PC-9 (cell line): Measurements from ENCODE around the gene CPOX. TPM values are rescaled to one million over a fixed set of nuclear protein-coding genes. Genes with fewer than 3 reads are reported as not detected.

ENCODE experiments used
- BruUV-seq: library from RNA; stranded (reverse); fragments of 400-500 nt; replicated peaks from 2 replicates; lab custom pipeline; 2021; lab: Mats Ljungman, UMichigan
- CTCF ChIA-PET: fragments of 300-600 bp; sonication (Branson Sonifier 250); formaldehyde crosslinking; loops from one replicate; lab custom pipeline; 2022; ENCODE audit warnings: antibody characterized with exemption; lab: Charles Lee
- POLR2A ChIA-PET: fragments of 300-600 bp; sonication (Branson Sonifier 250); formaldehyde crosslinking; loops from one replicate; lab custom pipeline; 2022; ENCODE audit warnings: antibody characterized with exemption; ENCODE audit not compliant: unreplicated experiment; lab: Charles Lee
- DNase-seq, 2 experiments: peaks; one replicate each; pipeline versions ENCODE4 v3.0.0 to v3.0.0-alpha.2; 2015 to 2022; ENCODE audit warnings: mixed read lengths in 1 of 2
- H2AFZ ChIP-seq: fragments of 200-600 bp; sonication (generic); 2 replicates; pipeline ENCODE4 v1.8.1; 2017; ENCODE audit warnings: antibody characterized with exemption
- H3F3A ChIP-seq: fragments of 200-600 bp; sonication (generic); 2 replicates; pipeline ENCODE4 v1.8.1; 2017; ENCODE audit warnings: antibody characterized with exemption, mild to moderate bottlenecking, low read depth; ENCODE audit not compliant: insufficient read depth
- H3K27ac ChIP-seq: fragments of 200-600 bp; sonication (generic); 2 replicates; pipeline ENCODE4 v1.6.1; 2016; ENCODE audit warnings: mixed run types
- H3K27me3 ChIP-seq: fragments of 200-600 bp; sonication (generic); 2 replicates; pipeline ENCODE4 v1.6.1; 2016; ENCODE audit warnings: low read depth, mixed run types; ENCODE audit not compliant: insufficient read depth
- H3K36me3 ChIP-seq: fragments of 200-600 bp; sonication (generic); 2 replicates; pipeline ENCODE4 v1.6.1; 2016; ENCODE audit warnings: low read depth, mixed run types
- H3K4me1 ChIP-seq: fragments of 200-600 bp; sonication (generic); replicated peaks from 2 replicates; pipeline ENCODE4 v1.6.1; 2016; ENCODE audit warnings: mixed run types; ENCODE audit not compliant: insufficient read depth
- H3K4me2 ChIP-seq: fragments of 200-600 bp; sonication (generic); 2 replicates; pipeline ENCODE4 v1.6.1; 2017; ENCODE audit warnings: mixed run types
- H3K4me3 ChIP-seq: fragments of 200-600 bp; sonication (generic); 2 replicates; pipeline ENCODE4 v1.6.1; 2016; ENCODE audit warnings: mixed run types
- H3K79me2 ChIP-seq: fragments of 200-600 bp; sonication (generic); 2 replicates; pipeline ENCODE4 v1.6.1; 2017; ENCODE audit warnings: low read depth, mixed run types
- H3K9me2 ChIP-seq: fragments of 200-600 bp; sonication (generic); 2 replicates; pipeline ENCODE4 v1.8.1; 2017; ENCODE audit warnings: mild to moderate bottlenecking; ENCODE audit not compliant: insufficient read depth
- H3K9me3 ChIP-seq: fragments of 200-600 bp; sonication (generic); 2 replicates; pipeline ENCODE4 v1.8.1; 2016; ENCODE audit warnings: low read depth; ENCODE audit not compliant: insufficient read depth
- H4K20me1 ChIP-seq: fragments of 200-600 bp; sonication (generic); 2 replicates; pipeline ENCODE4 v1.8.1; 2017; ENCODE audit not compliant: insufficient read depth
- CTCF ChIP-seq: fragments of 200-600 bp; sonication (generic); conservative IDR thresholded peaks from 2 replicates; pipeline ENCODE4 v1.6.1; 2017; ENCODE audit warnings: mixed run types, antibody characterized with exemption, mild to moderate bottlenecking, moderate library complexity
- EZH2 ChIP-seq: fragments of 200-600 bp; sonication (generic); IDR thresholded peaks from 2 replicates; pipeline ENCODE4 v1.8.0; 2017; ENCODE audit warnings: antibody characterized with exemption, low read depth
- intact Hi-C: fragments of 100-400 bp; cut with micrococcal nuclease; formaldehyde crosslinking; loops from one replicate; pipeline ENCODE4 v1.10.0; 2022; ENCODE audit not compliant: unreplicated experiment
- total RNA-seq: library from RNA; stranded (reverse); gene quantifications from 2 replicates; pipeline ENCODE4 v1.2.3, GENCODE V29; 2021

The CPOX gene
- total RNA-seq, 1 experiment from 2014 or later, result 30.4 TPM

- TF ChIP-seq CTCF (no peak), EZH2 (no peak)
- intact Hi-C loops, result no loop called here
- POLR2A ChIA-PET, result no interaction called here
Observed at GRCh38 chr3:98623572-98624280, 30.3 kb upstream of the CPOX start.

GRCh38 chr3:98617841-98618240, 24.4 kb upstream of the CPOX start:
- TF ChIP-seq EZH2, result no peak
- no peak for TF ChIP-seq CTCF
- ChIA-PET CTCF (no interaction called here), POLR2A (no interaction called here)
- no peaks in the 10 kb centered on the region for H3K4me1 ChIP-seq
- no peaks in the 10 kb centered on the region for H3F3A ChIP-seq
- no peaks in the 10 kb centered on the region for H3K27me3 ChIP-seq
- H3K9me3 ChIP-seq, result no peaks in the 10 kb centered on the region
- intact Hi-C loops, result no loop called here
- H3K4me3 ChIP-seq, result no peak overlapping the region
- H3K27ac ChIP-seq, result no peak overlapping the region
- BruUV-seq, result no TSS peak
- H3K79me2 ChIP-seq, result no peaks in the 10 kb centered on the region
- H4K20me1 ChIP-seq, result no peaks in the 10 kb centered on the region
- no peaks in the 10 kb centered on the region for H3K36me3 ChIP-seq
- H3K4me2 ChIP-seq, result no peak overlapping the region
- DNase-seq, result no peak
- H3K9me2 ChIP-seq, result no peaks in the 10 kb centered on the region
- H2AFZ ChIP-seq, result no peak overlapping the region; the same call in 1 of the 2 replicates

More at GRCh38 chr3:98623572-98624280, 30.3 kb upstream of the CPOX start:
- BruUV-seq, result no TSS peak
- Histone ChIP-seq H3F3A (no peaks in the 10 kb centered on the region), H3K9me2 (no peaks in the 10 kb centered on the region), H3K27ac (no peak overlapping the region), H3K9me3 (no peaks in the 10 kb centered on the region), H2AFZ (0 out of 2 replicates have a peak overlapping the region, but pooled peaks have one; percentile 7), H3K79me2 (no peaks in the 10 kb centered on the region), H3K4me2 (no peak overlapping the region), H3K36me3 (no peaks in the 10 kb centered on the region), H3K4me1 (no peaks in the 10 kb centered on the region), H4K20me1 (no peaks in the 10 kb centered on the region), H3K27me3 (no peaks in the 10 kb centered on the region), H3K4me3 (no peak overlapping the region)
- no peak for DNase-seq
- CTCF ChIA-PET, result no interaction called here

- BruUV-seq, result no TSS peak
Observed at GRCh38 chr3:98613616-98614015, 20.2 kb upstream of the CPOX start.

More at GRCh38 chr3:98613616-98614015, 20.2 kb upstream of the CPOX start:
- Histone ChIP-seq H3K79me2 (no peaks in the 10 kb centered on the region), H2AFZ (no peak overlapping the region; the same call in 1 of the 2 replicates), H3K4me1 (no peaks in the 10 kb centered on the region), H4K20me1 (no peaks in the 10 kb centered on the region), H3F3A (no peaks in the 10 kb centered on the region), H3K27me3 (no peaks in the 10 kb centered on the region), H3K4me2 (no peak overlapping the region), H3K36me3 (no peaks in the 10 kb centered on the region), H3K4me3 (no peak overlapping the region), H3K27ac (no peak overlapping the region), H3K9me3 (peaks cover 3% of the 10 kb centered on the region; the same call in 1 of the 2 replicates), H3K9me2 (no peaks in the 10 kb centered on the region)
- ChIA-PET CTCF (no interaction called here), POLR2A (no interaction called here)
- DNase-seq, result no peak
- intact Hi-C loops, result no loop called here
- TF ChIP-seq CTCF, result no peak
- TF ChIP-seq EZH2, result no peak
